SK-MEL-5 (cell line): ENCODE measurements around the gene DDC. TPM values are rescaled to one million over a fixed set of nuclear protein-coding genes. Genes with fewer than 3 reads are reported as not detected.

Experiments used
- DNase-seq: peaks from one replicate; pipeline ENCODE4 v3.0.0-alpha.2; 2016; ENCODE audit warnings: low read depth, low spot score
- in situ Hi-C: cut with HindIII; loops from 2 replicates; pipeline ENCODE4 v1.10.0; 2016; ENCODE audit warnings: low sequenced_read_pairs, high pct_unique_total_duplicates, low pct_unique_long_range_greater_than_20kb
- polyA plus RNA-seq, 2 experiments: library from polyadenylated mRNA; depleted of rRNA; stranded (reverse); fragments of >200 nt; gene quantifications; 2 replicates each; pipeline ENCODE4 v1.2.3, GENCODE V29; 2015
- total RNA-seq: library from RNA; depleted of rRNA; stranded (reverse); fragments of >200 nt; shearing (Covaris generic); gene quantifications from 2 replicates; pipeline ENCODE4 v1.2.3, GENCODE V29; 2014; rRNA removed

Gene DDC, protein sequence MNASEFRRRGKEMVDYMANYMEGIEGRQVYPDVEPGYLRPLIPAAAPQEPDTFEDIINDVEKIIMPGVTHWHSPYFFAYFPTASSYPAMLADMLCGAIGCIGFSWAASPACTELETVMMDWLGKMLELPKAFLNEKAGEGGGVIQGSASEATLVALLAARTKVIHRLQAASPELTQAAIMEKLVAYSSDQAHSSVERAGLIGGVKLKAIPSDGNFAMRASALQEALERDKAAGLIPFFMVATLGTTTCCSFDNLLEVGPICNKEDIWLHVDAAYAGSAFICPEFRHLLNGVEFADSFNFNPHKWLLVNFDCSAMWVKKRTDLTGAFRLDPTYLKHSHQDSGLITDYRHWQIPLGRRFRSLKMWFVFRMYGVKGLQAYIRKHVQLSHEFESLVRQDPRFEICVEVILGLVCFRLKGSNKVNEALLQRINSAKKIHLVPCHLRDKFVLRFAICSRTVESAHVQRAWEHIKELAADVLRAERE
- not detected in 2 replicates for total RNA-seq
- not detected in 2 replicates for polyA plus RNA-seq (2015; cell fraction: cytosol; rRNA removed)
- not detected in 2 replicates for polyA plus RNA-seq (2015; cell fraction: nucleus; rRNA removed)

DNA sequence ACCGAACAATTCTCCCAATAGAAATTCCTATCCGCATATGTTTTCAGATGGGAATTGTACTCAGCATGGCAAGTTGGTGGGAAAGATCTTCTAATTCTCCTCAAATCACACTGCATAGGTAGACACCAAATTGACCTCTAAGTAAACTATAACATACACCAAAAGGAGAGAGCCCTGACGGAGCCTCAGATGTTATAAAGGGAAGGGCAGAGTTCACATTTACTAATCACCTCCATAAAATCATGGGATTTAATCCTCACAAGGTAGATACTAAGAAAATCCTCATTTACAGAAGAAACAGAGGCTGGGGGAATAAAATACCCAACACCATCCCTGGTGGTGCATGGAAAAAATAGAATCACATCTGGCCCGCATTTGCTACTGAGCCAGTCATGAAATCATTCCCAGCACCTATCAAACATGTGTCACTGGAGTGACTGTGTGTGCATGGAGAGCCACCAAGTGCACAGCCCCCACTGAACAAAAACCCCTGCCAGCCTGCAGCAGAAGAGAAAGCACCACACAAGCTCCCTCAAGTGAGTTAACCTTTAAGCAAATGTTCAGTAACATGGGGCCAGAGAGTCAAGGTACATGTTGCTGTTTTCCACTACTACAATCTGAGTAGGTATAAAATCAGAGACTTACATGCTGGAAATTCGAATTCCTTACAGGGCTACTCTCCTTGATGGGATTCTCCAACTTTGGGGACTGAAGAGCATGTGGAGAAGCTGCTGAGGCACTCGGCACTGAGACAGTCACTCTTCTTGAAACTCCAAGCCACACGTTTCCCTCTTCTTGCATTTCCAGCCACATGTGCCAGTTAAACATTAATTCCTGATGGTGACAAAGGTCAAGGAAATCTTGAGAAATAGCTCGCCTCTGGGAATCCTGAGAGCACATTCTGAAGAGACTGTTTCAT lies at the start of gene DDC:
DDC (minus strand) TSS at position 766 of the 919 bp plus-strand sequence. CDS start 21,320 bp downstream, outside the sequence.
- no peak for DNase-seq
- in situ Hi-C loops, result no loop called here

DNA sequence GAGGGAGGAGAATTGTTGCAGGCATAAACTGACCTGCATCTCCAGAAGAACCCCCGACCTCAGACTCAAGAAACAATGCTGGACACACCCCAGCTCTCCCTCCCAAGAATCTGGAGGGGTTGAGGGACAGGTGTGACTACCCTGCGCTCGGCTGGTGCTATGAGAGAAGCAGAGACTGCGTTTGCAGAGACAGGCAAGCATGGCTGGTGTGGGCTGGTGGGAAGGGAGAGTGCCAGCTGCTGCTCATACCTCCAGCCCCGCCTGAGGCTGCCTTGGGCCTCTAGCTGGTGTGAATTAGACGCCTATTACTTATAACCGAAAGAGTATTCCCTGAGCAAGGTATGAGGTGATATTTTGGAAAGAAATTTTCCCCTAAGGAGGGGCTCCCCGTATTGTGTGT lies 48.3 kb upstream of the DDC start:
- in situ Hi-C loops, result no loop called here
- no peak for DNase-seq

DNA sequence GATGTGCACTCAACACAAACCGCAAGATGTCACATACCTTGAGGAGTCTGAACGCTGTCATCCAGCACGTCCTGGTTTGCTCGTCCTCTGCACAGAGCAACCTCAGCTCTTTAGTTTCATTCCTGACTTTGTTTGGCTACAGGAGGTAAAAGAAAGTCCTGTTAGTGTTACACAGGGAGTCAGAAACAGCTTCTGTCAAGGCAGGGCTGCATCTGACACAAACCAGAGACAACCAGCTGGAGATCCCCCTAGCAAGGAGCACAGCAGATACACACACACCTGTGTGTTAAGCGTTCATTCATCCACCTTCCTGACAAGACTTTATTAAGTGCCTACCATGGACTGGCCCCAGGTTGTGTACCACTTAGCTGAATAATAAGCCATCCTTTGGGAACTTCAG lies 47.5 kb upstream of the DDC start:
- DNase-seq, result no peak
- in situ Hi-C loops, result no loop called here

DNA sequence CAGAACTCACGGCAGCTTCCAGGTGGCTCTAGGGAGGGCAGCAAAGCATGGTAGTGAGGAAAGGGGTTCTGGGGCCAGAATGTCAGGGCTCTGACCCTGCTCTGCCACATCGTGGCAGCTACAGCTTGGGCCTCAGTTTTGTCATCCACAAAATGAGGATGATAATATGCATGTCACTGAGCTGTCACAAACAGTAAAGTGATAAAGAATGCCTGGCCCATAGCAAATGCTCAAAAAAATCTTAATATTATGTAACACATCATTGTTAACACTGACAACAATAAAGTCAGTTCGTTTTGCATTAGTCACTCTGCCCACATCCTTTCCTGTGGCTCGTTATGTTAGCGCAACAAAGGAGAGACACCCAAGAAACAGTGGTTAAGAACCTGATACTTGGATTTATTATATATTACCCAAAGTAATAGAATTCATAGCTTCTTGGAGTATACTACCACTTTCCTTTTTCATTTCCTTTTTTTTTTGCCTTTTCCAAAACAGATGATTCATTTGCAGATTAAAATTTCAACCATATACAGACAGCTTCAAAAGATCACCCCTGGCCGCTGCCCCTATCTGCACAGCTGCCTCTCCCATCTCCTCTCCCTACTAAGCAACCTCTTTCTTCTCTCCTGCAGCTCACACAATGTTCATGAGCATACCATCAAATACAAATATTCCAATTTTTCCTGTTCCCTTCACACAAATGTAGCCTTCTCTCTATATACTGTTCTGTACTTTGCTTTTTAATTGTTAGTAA lies 45.5 kb upstream of the DDC start:
- in situ Hi-C loops, result no loop called here
- no peak for DNase-seq

DNA sequence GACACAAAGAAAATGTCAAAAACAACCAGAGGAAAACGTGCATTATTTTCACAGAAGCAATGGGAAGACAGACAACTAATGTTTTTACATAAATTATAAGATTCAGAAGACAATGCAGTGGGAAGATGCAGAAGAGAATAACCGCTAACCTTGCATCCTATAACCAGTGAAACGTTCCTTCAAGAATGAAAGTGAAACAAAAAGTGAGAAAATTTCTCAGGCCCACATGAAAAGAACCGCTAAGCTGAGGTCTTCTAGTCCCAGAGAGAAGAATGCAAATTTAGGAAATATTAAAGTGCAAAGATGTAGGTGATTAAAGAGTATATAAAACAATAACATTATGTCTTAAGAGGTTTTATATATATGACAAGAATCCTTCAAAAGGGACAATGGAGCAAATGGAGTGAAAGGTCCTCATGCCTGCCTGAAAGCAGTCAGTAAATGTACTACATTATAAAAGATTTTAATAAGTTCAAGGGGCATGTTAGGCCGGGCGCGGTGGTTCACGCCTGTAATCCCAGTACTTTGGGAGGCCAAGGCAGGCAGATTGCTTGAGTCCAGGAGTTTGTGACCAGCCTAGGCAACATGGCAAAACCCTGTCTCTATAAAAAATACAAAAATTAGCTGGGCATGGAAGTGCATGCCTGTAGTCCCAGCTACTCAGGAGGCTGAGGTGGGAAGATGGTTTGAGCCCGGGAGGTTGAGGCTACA lies 43.1 kb upstream of the DDC start:
- in situ Hi-C loops, result no loop called here

DNA sequence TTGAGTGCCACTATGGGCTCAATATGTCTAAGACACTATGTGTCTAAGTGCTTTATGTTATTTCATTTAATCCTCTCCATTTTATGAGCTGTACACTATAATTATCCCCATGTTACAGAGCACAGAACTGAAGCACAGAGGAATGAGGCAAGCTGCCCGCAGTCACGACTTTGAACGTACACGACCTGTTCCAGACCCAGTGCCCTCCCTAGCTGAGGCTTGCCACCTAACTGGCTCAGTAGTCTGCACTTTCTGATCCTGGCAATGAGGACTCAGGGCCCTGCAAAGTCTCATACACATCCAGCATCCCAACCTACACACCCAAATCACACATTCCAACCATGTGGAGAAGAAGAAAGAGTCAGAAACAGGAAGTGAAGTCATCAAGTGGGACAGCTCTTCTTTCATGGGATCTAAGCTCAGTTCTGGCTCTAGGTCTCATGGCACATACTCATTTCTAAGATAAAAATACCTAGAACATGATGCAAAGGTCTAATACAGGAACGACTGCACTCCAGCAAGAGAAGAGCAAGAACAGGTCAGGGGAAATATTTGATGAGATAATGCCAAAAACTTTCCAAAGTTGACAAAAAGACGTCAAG lies 42.4 kb upstream of the DDC start:
- no peak for DNase-seq
- in situ Hi-C loops, result no loop called here

More for the DNA sequence above, 43.1 kb upstream of the DDC start:
- no peak for DNase-seq

DNA sequence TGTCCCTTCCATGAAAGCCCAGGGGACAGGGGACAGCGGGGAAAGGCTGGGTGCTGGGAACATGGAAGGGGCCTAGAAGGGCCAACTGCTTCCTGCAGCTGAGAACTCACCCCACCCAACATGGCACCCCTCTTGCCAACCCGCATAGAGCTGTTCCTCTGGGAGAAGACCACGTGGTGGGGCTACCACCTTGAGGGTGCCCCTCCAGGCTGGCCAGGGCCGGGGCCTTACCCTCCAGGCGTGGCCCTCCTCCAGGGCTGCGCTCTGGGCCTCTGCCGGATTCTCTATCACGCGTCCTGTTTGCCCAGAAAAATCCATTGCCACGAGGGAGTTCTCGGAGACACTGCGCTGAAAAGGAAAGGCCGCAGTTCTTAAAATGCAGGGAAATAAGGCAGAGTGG lies 39.9 kb upstream of the DDC start:
- in situ Hi-C loops, result no loop called here
- DNase-seq, result no peak

DNA sequence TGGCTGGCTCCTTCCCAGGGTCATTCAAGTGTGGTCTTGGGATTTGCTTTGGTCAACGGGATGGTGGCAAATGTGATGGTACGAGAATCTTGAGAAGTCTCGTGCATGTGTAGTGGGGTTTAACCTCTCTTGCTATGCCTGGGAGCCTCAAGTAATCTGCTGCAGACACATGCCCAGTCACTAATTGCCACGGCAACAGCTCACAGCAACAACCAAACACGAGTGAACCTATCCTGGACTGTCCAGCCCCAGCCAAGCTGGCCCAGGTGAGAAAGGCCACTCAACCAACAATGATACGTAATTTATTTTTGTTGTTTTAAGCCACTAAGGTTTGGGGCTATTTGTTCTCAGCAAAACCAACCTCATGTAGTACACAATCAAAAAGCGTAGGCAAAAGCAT lies 38.1 kb upstream of the DDC start:
- in situ Hi-C loops, result no loop called here
- no peak for DNase-seq

DNA sequence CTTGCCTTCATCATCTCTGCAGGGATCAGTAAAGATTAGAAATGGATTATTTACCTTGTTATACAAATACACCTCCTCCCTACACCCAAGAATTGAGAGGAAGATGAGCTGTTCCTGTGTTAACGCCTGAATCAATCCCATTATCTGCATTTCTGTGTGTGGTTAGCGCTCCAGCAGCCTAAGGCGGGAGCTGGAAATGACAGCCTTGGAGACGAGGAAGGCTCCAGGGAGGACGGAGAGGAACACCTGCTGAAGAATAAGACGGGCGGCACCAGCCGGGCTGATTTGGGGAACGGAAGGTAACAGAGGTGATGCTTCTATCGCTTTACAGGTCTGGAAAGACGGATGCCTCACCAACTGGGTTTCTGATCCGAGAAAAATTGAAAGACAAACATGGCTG lies 34.2 kb upstream of the DDC start:
- in situ Hi-C loops, result no loop called here
- DNase-seq, result no peak

DNA sequence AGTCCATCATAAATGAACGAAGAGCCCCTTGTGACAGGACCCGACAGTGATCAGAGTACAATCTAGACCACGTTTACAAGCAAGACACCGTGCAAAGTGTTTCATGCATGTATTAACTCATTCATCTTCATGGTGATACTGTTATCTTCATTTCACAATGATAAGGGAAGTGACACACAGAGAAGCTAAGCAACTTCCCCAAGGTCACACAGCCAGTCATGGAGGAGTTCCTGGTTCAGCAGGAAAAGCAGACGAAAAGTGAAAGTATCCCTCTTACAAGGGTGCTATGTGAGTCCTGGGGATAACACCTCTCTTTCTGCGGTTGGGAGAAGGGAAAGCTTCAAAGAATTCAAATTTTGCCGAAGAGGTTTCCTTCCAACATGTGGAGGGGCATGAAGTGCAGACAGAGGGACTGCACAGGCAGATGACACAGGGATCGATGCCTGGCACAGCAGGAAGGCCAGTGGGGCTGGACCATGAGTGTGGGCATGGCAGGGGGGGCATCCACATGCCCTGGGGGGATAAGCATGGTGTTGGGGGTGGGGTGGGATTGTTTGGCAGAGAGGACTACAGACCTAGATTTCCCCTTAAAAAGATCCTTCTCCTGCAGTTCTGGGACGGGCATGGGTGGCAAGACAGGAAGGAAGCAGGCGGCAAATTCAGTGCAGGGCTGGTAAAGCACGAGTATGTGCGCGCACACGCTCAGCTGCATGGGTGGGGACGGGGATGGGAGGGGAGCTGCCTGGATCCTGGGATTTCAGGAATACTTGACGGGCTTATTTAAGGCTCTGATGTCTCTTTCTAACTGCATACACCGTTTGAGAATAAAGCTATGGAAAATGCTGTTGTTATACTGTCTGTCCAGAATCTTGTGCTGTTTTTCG lies 33.5 kb upstream of the DDC start:
- DNase-seq, result no peak
- in situ Hi-C loops, result no loop called here

DNA sequence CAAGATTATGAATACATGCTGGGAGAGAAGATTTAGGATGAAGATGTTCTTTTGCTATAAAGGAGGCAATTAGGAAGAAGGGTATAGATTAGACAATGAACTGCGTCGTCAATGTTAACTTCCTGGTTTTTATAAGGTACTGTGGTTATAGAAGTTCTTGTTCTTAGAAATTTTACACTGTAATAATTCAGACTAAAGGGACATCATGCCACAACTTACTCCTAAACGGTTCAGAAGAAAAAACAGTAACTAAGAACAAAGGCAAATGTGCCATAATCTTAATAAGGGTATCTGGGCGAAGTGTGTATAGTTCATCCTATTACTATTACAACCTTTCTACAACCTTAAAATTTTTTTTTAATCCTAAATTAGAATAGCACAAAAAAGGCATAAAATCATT lies 31.3 kb upstream of the DDC start:
- in situ Hi-C loops, result no loop called here
- DNase-seq, result no peak

DNA sequence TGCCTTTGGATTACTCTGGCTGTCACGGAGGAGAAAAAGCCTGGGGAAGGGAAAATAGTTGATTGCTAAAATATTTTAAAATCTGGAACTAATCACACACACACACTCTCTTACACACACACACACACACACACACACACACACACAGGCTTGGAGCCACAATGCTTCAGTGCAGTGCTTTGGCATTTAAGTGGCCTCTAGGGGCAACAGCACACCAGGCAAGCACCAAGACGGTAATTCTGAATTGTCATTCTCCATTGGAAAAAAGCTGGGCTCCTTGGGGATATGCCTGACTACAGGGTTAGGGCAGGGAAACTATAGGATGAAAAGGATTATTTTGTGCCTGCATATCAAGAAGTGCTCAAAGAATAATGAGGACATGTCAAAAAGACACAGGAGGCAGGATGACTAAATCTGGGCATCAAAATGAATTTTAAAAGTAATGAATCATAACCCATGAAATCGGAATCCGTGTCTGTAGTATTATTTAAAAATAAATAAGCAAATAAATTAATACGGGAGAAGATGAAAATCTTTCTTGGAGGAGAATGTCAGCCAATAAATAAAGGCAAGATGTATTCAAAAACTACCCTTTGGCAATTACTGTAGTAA lies 30.4 kb upstream of the DDC start:
- DNase-seq, result peak; percentile 63
- in situ Hi-C loops, result no loop called here

DNA sequence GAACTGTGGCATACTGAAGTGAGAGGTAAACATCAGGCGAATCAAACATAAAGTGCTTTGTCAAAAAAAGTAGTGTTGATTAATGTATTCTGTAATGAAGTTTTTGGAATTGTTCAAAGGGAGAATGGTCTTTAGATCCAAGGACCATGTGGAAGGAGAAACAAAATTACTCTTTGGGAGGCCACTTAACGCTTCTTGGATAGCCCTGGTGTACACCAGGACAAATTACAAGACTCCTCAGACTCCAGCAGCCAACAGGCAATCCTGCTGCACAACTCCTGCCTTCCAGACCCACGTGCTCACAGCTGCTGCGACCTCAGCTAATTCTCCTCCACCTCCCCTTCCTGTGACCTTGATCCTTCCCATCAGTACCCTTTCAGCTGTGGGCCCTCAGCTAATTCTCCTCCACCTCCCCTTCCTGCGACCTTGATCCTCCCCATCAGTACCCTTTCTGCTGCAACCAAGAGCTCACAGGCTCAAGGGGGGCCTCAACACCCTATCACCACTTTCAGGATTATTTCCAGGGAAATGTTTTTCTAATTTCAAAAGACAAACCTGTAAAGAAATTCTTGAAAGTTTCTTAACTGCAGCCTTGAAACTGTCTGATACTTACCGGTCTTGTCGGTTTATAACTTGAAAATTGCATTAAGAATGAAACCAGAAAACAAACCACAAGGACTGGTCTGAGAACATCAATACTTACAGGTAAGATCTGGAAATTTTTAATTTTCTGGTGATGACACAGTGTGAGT lies 29.7 kb upstream of the DDC start:
- DNase-seq, result no peak
- in situ Hi-C loops, result no loop called here

DNA sequence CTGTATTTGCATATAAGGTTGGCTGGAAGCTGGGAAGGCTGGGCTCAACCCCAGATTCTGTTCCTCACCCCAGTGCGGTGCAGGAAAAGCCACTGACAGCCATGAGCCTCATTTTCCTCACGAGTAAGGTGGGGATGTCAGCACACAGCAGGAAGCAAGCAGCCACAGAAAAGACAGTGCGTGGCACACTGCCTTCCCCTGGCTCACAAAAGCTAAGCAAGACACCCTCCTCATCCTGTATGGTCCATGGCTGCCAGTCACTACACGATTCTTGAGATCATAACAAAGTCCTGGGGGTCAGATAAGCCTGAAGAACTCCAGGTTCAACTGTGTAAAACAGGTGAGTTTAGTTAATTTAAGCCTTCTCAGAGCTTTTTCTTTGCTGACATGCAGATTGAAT lies 28.9 kb upstream of the DDC start:
- no peak for DNase-seq
- in situ Hi-C loops, result no loop called here

DNA sequence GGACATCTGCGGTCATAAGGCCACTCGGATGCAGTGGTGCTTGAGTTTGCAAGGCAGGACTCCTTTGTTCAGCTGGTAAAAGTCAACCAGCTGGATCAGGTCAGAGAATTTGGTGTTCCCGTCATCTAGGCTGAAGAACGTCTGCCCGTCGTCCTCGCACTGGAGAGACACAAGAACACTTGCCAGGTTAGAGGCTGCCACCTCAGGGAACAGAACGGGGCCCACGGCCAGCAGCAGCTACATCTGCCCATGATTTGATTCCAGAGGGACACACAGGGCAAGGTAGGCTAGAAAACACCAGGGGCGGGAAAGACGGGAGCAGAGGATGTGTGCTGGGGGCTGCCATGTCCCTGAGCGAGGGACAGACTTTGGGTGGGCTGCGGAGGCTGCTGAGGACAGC lies 27.7 kb upstream of the DDC start:
- in situ Hi-C loops, result no loop called here
- DNase-seq, result no peak
